HG03175 (cell line): ENCODE results near the gene DPH7.
"Not testable (repeated sequence)": the region's sequence is repeated elsewhere in the genome, so short reads cannot be mapped to it uniquely, and the experiment has no call there.

Source experiments
- ATAC-seq: cut with Tn5 transposase; IDR thresholded peaks from one replicate; pipeline ENCODE4 v1.9.1; 2021; ENCODE audit warnings: mild to moderate bottlenecking, moderate library complexity; ENCODE audit not compliant: unreplicated experiment

Gene DPH7

DNA sequence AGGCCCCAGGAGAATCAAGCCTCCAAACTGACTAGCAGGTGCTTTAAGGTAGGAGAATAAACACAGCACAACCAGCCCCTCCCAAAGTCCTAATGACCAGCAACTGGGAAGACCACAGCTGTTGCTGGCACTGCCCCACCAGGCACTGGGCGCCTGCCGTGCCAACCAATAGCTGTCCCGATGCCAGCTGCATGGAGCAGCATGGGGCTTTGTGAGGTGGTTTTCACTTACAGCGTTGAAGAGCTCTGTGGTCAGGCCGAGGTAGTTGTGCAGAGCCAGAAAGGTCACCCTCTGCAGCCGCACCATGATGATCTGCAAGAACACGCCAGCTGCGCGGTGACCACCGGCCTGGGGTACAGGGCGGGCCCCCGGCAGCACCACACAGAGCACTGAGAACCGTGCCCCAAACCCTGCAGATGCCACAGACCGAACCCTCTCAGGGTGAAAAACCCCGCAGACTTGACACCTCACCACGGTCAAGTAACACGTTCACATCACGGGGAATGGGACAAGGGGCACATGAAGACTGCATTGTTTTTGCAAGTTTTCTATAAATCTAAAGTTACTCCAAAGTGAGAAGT is 57.2 kb downstream of the DPH7 start:
- no peak for ATAC-seq

DNA sequence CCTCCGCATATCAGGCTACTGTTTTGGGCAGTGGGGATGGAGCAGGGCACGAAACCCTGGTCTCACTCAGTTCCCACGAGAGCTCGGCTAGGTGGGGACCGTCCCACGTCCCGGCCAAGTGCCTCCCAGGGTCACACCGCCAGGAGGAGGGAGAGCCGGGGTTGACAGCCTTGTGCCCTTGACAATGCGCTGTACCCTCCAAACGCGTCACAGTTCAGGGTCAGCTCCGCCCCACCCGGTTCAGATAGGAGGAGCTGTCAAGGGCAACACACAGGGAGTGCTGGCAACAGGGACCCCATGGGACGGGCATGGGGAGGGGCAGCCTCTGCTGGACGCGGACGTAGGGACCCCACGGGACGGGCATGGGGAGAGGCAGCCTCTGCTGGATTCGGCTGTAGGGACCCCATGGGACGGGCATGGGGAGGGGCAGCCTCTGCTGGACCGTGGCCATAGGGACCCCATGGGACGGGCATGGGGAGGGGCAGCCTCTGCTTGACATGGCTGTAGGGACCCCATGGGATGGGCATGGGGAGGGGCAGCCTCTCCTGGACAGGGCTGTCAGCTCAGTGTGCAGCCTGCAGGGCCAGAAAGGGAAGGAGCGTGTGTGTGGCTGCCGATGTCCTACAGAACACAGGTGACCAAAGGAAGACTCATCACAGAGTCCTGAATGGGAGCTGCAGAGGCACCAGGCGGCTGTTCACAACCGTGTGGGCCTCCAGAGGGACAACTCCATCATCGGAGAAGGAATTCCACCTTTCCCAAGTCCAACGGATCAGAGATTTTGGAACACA is 57.9 kb downstream of the DPH7 start:
- ATAC-seq: no peak

DNA sequence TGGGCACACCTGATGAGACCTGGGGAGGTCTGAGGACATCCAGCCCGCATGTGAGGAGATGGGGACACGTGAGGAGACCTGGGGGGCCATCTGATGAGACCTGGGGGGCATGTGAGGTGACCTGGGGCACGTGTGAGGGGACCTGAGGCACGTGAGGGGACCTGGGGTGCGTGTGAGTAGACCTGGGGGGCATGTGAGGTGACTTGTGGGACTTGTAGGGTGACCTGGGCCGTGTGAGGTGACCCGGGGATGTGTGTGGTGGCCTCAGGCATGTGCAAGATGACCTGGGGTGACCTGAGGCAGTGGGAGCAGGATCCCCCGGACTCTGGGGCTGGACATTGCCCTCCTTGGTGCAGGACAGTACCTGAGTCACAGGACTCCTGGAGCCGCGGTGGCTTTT is 59.2 kb downstream of the DPH7 start:
- no peak for ATAC-seq

- ATAC-seq: not testable (repeated sequence)
Measured at GRCh38 chr9:137518661-137519459, 59.9 kb downstream of the DPH7 start.

DNA sequence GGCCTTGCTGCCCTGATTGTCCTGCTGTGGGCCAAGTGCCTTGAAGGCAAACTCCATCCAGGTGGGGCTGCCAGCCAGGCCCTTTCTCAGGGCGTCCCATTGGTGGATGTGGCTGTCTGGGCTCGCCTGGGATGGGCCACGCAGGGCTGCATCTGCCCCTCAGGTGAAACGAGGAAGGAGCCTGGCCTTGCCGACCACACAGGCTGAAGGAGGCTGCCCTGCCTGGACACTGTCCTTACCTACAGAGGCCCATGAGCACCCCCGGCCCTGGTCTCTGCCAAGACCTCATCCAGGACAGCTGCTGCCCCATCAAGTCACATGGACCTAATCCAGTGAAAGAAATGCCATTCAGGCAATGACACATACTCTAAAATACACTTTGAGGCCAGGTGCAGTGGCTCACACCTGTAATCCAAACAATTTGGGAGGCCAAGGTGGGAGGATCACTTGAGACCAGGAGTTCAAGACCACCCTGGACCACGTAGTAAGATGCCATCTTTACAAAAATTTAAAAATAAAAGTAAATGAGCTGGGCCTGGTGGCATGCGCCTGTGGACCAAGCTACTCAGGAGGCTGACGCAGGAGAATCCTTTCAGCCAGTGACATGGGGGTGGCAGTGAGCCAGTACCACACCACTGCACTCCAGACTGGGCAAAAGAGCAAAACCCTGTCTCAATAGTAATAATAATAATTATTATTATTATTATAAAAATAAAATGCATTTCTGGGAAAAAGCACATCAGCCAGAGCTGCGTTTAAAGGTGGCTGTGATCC is 62.4 kb downstream of the DPH7 start:
- no peak for ATAC-seq

- no peak for ATAC-seq
Measured at GRCh38 chr9:137515338-137515724, 63.4 kb downstream of the DPH7 start.

DNA sequence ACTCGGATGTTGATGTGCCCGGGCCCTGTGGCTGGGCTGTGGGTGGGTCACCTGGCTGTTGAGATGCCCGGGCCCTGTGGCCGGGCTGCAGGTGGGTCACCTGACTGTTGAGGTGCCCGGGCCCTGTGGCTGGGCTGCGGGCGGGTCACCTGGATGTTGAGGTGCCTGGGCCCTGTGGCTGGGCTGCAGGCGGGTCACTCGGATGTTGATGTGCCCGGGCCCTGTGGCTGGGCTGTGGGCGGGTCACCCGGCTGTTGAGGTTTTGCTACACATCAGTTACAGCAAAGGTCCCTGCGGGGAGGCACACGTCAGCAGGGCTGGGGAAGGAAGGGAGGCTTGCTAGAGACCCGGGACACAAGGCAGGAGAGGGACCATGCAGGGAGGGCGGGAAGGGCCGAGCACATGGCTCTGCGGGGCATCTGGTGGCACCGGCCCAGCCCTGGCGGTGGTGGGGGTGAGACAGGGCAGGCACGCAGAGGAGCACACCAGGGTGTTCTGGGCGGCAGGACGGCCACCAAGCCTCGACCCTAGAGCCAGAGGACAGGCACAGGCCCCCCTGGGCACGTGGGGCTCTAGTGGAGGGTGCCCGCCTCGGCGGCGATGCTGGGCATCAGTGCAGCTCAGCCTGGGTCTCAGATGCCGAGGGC is 63.9 kb downstream of the DPH7 start:
- no peak for ATAC-seq

GRCh38 chr9:137513801-137514570 is 64.7 kb downstream of the DPH7 start:
- ATAC-seq: not testable (repeated sequence)

GRCh38 chr9:137513136-137513535 is 65.6 kb downstream of the DPH7 start:
- ATAC-seq: not testable (repeated sequence)

DNA sequence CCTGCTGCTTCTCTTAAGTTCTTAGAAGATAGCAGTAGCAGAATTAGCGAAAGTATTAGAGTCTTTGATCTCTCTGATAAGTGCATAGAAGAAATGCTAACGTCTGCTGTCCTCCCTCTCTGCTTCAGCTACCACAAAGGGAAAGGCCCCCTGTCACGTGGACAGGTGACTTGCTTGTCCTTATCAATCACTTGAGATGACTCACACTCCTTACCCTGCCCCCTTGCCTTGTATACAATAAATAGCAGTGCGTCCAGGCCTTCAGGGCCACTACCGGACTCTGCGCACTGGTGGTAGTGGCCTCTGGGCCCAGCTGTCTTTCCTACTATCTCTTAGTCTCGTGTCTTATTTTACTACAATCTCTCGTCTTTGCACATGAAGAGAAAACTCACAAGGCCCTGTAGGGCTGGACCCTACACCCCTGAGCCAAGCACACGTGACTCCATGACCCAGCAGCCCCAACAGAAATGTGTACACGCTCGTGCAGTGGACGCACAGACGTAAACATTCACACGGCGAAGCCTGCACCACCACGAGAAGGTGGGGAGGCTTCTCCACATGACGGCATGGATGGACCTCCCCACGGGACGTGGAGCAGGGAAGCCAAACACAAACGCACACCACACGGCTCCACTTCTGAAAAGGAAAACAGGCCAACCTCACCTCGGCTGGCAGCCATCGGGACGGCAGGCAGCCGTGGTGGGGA is 66.8 kb downstream of the DPH7 start:
- ATAC-seq: no peak

DNA sequence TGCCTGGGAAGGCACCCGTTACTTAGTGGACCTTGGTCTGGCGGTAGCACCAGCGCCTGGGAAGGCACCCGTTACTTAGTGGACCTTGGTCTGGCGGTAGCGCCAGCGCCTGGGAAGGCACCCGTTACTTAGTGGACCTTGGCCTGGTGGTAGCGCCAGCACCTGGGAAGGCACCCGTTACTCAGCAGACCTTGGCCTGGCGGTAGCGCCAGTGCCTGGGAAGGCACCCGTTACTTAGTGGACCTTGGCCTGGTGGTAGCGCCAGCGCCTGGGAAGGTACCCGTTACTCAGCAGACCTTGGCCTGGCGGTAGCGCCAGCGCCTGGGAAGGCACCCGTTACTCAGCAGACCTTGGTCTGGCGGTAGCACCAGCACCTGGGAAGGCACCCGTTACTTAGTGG is 67.6 kb downstream of the DPH7 start:
- not testable (repeated sequence) for ATAC-seq

- no peak for ATAC-seq
Measured at GRCh38 chr9:137509198-137509597, 69.5 kb downstream of the DPH7 start.

DNA sequence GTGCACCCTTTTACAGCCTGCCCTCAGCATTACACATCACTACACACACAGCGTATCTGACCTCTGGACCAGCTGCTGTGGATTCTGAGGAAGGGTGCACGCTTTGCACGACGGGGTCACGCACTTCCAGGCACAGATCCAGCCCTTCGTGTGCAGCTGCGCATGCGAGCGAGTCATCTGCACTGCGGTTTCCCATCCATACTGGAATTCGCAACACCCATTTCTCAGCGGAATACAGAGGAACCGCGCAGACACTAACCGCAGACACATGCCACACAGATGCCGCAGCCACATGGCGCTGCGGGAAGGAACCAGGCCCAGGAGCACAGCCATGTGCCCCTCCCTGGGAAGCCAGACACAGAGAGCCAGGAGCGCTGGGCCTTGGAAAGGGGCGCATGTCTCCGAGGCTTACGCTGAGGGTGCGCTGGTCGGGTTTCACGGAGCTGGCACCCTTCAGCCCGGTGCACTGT is 72.0 kb downstream of the DPH7 start:
- no peak for ATAC-seq

GRCh38 chr9:137506274-137506673 is 72.5 kb downstream of the DPH7 start:
- no peak for ATAC-seq

DNA sequence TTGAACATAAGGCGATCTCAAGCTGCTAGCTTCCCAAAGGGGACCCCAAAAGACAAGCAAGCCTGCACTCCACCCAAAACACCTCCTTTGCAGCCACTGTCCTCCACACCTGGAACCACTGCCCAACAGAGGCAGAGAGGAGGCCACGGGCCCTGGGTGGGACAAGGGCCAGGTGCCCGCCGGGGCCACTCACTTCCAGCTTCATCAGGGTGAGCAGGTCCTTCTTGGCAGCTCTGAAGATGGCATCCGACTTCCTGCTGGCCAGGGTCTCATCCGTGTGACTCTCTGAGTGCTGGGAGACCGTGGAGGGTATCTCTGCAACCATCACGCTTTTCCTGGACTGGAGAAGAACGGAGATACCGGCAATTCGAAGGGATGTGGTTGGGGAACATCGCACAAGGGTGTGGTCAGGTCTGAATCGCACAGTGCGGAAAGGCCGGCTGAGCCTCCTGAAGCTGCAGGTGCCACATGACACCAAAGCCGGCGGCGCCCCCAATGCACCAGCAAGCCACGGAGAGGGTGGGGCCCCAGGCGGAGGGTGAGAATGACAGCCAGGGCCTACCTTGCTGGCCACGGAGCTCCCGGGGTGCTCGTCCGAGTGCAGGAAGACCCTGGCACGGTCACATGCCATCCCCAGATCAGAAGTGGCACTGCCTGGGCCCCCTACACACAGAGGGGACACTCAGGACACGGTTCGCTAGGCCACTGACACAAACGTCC is 73.1 kb downstream of the DPH7 start:
- ATAC-seq: no peak
